Ovary (tissue), 3 donors: ENCODE results near the gene RPUSD4.

Experiments used
- EP300 ChIP-seq: sonication (generic); formaldehyde crosslinking; IDR thresholded peaks from one replicate; pipeline ENCODE4 v1.6.1; 2017; ENCODE audit warnings: antibody characterized with exemption
- POLR2A ChIP-seq: fragments of 450-650 bp; IDR thresholded peaks from one replicate; pipeline ENCODE4 v1.6.1; 2017; ENCODE audit warnings: antibody characterized with exemption, mild to moderate bottlenecking, moderate library complexity
- TF ChIP-seq, protein P1 (sequence below), 3 donors: fragments of 450-650 bp in 2 of 3; fragments of 200-600 bp in 1 of 3; IDR thresholded peaks; one replicate each; pipeline versions ENCODE4 v1.5.1 to v1.8.0; 2016 to 2022; ENCODE audit warnings: antibody characterized with exemption in 3 of 3, mild to moderate bottlenecking in 1 of 3
- donor health status: DM: no; HTN: no; CAD: no.

DNA sequence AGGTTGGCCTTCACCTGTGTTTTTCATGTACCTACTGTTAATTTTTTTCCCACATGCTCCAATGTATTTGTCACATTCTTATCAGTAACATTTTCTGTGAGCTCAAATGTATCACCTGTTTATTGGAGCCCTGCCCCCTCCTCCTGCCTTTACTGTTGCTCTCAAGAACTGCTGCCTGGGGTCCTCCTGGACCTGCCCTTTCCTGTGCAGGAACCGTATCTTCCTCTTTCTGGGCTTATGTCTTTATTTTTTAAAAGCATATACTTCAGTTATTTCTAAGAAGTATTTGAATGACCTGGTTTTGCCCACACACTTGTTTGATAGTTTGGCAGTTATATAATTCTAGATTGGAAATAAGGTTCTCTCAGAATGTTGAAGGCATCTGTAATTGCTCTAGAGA is 6.0 kb upstream of the RPUSD4 start:
- TF ChIP-seq, protein P1, sequence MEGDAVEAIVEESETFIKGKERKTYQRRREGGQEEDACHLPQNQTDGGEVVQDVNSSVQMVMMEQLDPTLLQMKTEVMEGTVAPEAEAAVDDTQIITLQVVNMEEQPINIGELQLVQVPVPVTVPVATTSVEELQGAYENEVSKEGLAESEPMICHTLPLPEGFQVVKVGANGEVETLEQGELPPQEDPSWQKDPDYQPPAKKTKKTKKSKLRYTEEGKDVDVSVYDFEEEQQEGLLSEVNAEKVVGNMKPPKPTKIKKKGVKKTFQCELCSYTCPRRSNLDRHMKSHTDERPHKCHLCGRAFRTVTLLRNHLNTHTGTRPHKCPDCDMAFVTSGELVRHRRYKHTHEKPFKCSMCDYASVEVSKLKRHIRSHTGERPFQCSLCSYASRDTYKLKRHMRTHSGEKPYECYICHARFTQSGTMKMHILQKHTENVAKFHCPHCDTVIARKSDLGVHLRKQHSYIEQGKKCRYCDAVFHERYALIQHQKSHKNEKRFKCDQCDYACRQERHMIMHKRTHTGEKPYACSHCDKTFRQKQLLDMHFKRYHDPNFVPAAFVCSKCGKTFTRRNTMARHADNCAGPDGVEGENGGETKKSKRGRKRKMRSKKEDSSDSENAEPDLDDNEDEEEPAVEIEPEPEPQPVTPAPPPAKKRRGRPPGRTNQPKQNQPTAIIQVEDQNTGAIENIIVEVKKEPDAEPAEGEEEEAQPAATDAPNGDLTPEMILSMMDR (IDR thresholded peaks at IDR 0.05) = no peak
- TF ChIP-seq POLR2A = no peak
- TF ChIP-seq EP300 = no peak
